Measurements from ENCODE around the gene FANCL.
"Not testable (repeated sequence)": the region's sequence is repeated elsewhere in the genome, so short reads cannot be mapped to it uniquely, and the experiment has no call there.

Gene FANCL

GRCh38 chr2:58140508-58141072 lies 100.5 kb downstream of the FANCL start:
- no peak for DNase-seq (ENCODE audit: low read depth)

GRCh38 chr2:58138396-58139030 lies 102.6 kb downstream of the FANCL start:
- DNase-seq (ENCODE audit: low read depth) = no peak

- DNase-seq (ENCODE audit: low read depth) = no peak
These were observed 103.3 kb downstream of the FANCL start for GRCh38 chr2:58137856-58138255.

GRCh38 chr2:58137221-58137620 lies 103.9 kb downstream of the FANCL start:
- DNase-seq (ENCODE audit: low read depth) = no peak

GRCh38 chr2:58135861-58136260 lies 105.3 kb downstream of the FANCL start:
- no peak for DNase-seq (ENCODE audit: low read depth)

GRCh38 chr2:58133395-58133794 lies 107.7 kb downstream of the FANCL start:
- DNase-seq (ENCODE audit: low read depth) = no peak

- no peak for DNase-seq (ENCODE audit: low read depth)
These were observed 109.7 kb downstream of the FANCL start for GRCh38 chr2:58131191-58132011.

- no peak for DNase-seq (ENCODE audit: low read depth)
These were observed 110.9 kb downstream of the FANCL start for GRCh38 chr2:58130238-58130637.

GRCh38 chr2:58127111-58127510 lies 114.0 kb downstream of the FANCL start:
- DNase-seq (ENCODE audit: low read depth) = no peak

GRCh38 chr2:58122540-58122939 lies 118.6 kb downstream of the FANCL start:
- DNase-seq (ENCODE audit: low read depth) = no peak

GRCh38 chr2:58122040-58122439 lies 119.1 kb downstream of the FANCL start:
- no peak for DNase-seq (ENCODE audit: low read depth)

GRCh38 chr2:58120626-58121229 lies 120.4 kb downstream of the FANCL start:
- no peak for DNase-seq (ENCODE audit: low read depth)

- not testable (repeated sequence) for DNase-seq (ENCODE audit: low read depth)
These were observed 127.6 kb downstream of the FANCL start for GRCh38 chr2:58113563-58113962.

GRCh38 chr2:58110765-58111164 lies 130.4 kb downstream of the FANCL start:
- no peak for DNase-seq (ENCODE audit: low read depth)

GRCh38 chr2:58109481-58109880 lies 131.6 kb downstream of the FANCL start:
- DNase-seq (ENCODE audit: low read depth) = no peak

All from stimulated activated CD8-positive, alpha-beta memory T cell treated with anti-CD3 and anti-CD28 coated beads, Interleukin-12 subunit alpha, Interleukin-12 subunit beta, amount 100 ng/mL, for 1 hour (primary cell).